B cell (primary cell): ENCODE measurements around the gene GRM2. TPM values are rescaled to one million over a fixed set of nuclear protein-coding genes. Genes with fewer than 3 reads are reported as not detected.

ENCODE experiments used
- ATAC-seq: fragments of 200-7000 bp; cut with Tn5 transposase; one replicate; pipeline ENCODE4 v1.10.0; 2021; ENCODE audit warnings: low read depth, mild to moderate bottlenecking, moderate number of reproducible peaks, moderate library complexity
- CTCF ChIA-PET: fragments of 350-600 bp; sonication (Branson Sonifier 250); formaldehyde crosslinking; loops from one replicate; lab custom pipeline; 2021; ENCODE audit warnings: antibody characterized with exemption, inconsistent platforms; lab: Charles Lee
- POLR2A ChIA-PET: fragments of 350-600 bp; sonication (Branson Sonifier 250); formaldehyde crosslinking; loops from one replicate; lab custom pipeline; 2021; ENCODE audit warnings: antibody characterized with exemption; lab: Charles Lee
- DNase-seq: peaks from one replicate; pipeline ENCODE4 v3.0.0; 2013
- H2AFZ ChIP-seq: 2 replicates; pipeline ENCODE4 v1.6.1; 2012; ENCODE audit warnings: mild to moderate bottlenecking, low read depth, low read length; ENCODE audit not compliant: insufficient read depth, poor library complexity, severe bottlenecking
- H3K27ac ChIP-seq, 2 donors: 1 replicate in 1 of 2; 2 replicates in 1 of 2; pipeline ENCODE4 v1.5.1; 2012 to 2013; ENCODE audit warnings: low read length in 2 of 2, mild to moderate bottlenecking in 2 of 2, moderate library complexity in 1 of 2
- H3K27me3 ChIP-seq, 4 experiments: fragments of 200-600 bp in 1 of 4; sonication (generic) in 1 of 4; replicated peaks in 1 of 4; 1 replicate in 2 of 4; 2 replicates in 2 of 4; pipeline versions ENCODE4 v1.6.1 to v1.7.0; 2013 to 2016; ENCODE audit warnings: low read length in 3 of 4, mild to moderate bottlenecking in 2 of 4, mixed read lengths in 1 of 4, moderate library complexity in 1 of 4; ENCODE audit not compliant: insufficient read depth in 4 of 4, control insufficient read depth in 3 of 4; ENCODE audit errors: control extremely low read depth in 1 of 4
- H3K36me3 ChIP-seq, 2 experiments: replicated peaks in 1 of 2; 1 replicate in 1 of 2; 2 replicates in 1 of 2; pipeline versions ENCODE4 v1.6.1 to v1.7.1; 2013; ENCODE audit warnings: low read length in 1 of 2; ENCODE audit not compliant: insufficient read depth in 2 of 2, control insufficient read depth in 1 of 2; ENCODE audit errors: control extremely low read depth in 1 of 2, extremely low read depth in 1 of 2
- H3K4me1 ChIP-seq, 2 donors: fragments of 200-600 bp in 1 of 2; sonication (generic) in 1 of 2; 1 replicate in 1 of 2; 2 replicates in 1 of 2; pipeline versions ENCODE4 v1.5.1 to v1.6.1; 2013 to 2017; ENCODE audit warnings: low read length in 2 of 2; ENCODE audit not compliant: control insufficient read depth in 2 of 2, insufficient read depth in 2 of 2
- H3K4me2 ChIP-seq: replicated peaks from 2 replicates; pipeline ENCODE3; 2012; ENCODE audit warnings: mild to moderate bottlenecking, low read depth, low read length; ENCODE audit not compliant: poor library complexity, severe bottlenecking
- H3K4me3 ChIP-seq, 5 experiments: fragments of 200-600 bp in 1 of 5; sonication (generic) in 1 of 5; 1 replicate in 3 of 5; 2 replicates in 2 of 5; pipeline versions ENCODE4 v1.5.1 to v1.7.0; 2011 to 2016; ENCODE audit warnings: low read length in 4 of 5, mild to moderate bottlenecking in 4 of 5, low read depth in 2 of 5, control low read depth in 1 of 5, moderate library complexity in 1 of 5; ENCODE audit not compliant: insufficient read depth in 1 of 5; ENCODE audit errors: control extremely low read depth in 1 of 5, extremely low read depth in 1 of 5
- H3K79me2 ChIP-seq: fragments of 200-600 bp; sonication (generic); one replicate; pipeline ENCODE4 v1.6.0; 2016; ENCODE audit warnings: low read length; ENCODE audit not compliant: control insufficient read depth, insufficient read depth
- H3K9ac ChIP-seq: fragments of 200-600 bp; sonication (generic); 2 replicates; pipeline ENCODE4 v1.6.1; 2017; ENCODE audit warnings: mild to moderate bottlenecking, low read length, moderate library complexity
- H3K9me3 ChIP-seq, 3 donors: one replicate each; pipeline versions ENCODE4 v1.6.1 to v1.7.1; 2013; ENCODE audit warnings: low read length in 2 of 3; ENCODE audit not compliant: control insufficient read depth in 2 of 3, insufficient read depth in 1 of 3; ENCODE audit errors: control extremely low read depth in 1 of 3
- H4K20me1 ChIP-seq: 2 replicates; pipeline ENCODE4 v1.6.0; 2012; ENCODE audit warnings: mild to moderate bottlenecking, low read length; ENCODE audit not compliant: insufficient read depth, control insufficient read depth, poor library complexity, severe bottlenecking
- H3K27ac Mint-ChIP-seq: one replicate; pipeline ENCODE4 v1.8.0; 2021; ENCODE audit warnings: mixed read lengths
- H3K27me3 Mint-ChIP-seq: one replicate; pipeline ENCODE4 v1.8.0; 2021; ENCODE audit warnings: mixed read lengths
- H3K4me1 Mint-ChIP-seq: one replicate; pipeline ENCODE4 v1.8.0; 2021; ENCODE audit warnings: mixed read lengths
- H3K4me3 Mint-ChIP-seq: one replicate; pipeline ENCODE4 v1.8.0; 2021; ENCODE audit warnings: mixed read lengths
- H3K9me3 Mint-ChIP-seq: one replicate; pipeline ENCODE4 v1.8.0; 2022; ENCODE audit warnings: mixed read lengths; ENCODE audit not compliant: insufficient read depth
- EZH2 ChIP-seq: IDR thresholded peaks from 2 replicates; pipeline ENCODE4 v1.6.1; 2012; ENCODE audit warnings: borderline replicate concordance, low read depth, mild to moderate bottlenecking, moderate library complexity, low read length; ENCODE audit not compliant: insufficient read depth, poor library complexity, severe bottlenecking
- intact Hi-C: fragments of 100-400 bp; cut with micrococcal nuclease; formaldehyde crosslinking; loops from one replicate; pipeline ENCODE4 v1.10.0; 2022
- polyA plus RNA-seq: library from polyadenylated mRNA; depleted of rRNA; stranded (reverse); fragments of >200 nt; gene quantifications from 2 replicates; pipeline ENCODE4 v1.2.3, GENCODE V29; 2012
- total RNA-seq, 2 donors: library from RNA; stranded (reverse); fragments of 120-200 nt in 1 of 2; gene quantifications; 1 replicate in 1 of 2; 2 replicates in 1 of 2; pipeline versions ENCODE4 v1.2.3 to v1.2.4, GENCODE V29; 2013 to 2022
- TF ChIP-seq, protein P1 (sequence below): fragments of 200-600 bp; IDR thresholded peaks from one replicate; pipeline ENCODE4 v1.8.0; 2022; ENCODE audit warnings: antibody characterized with exemption, mild to moderate bottlenecking

The GRM2 gene
- total and polyA plus RNA-seq, 2 donors (not counting 1 experiment from before 2014, with no cell fraction given), result 0.86 to 2.8 TPM

DNA sequence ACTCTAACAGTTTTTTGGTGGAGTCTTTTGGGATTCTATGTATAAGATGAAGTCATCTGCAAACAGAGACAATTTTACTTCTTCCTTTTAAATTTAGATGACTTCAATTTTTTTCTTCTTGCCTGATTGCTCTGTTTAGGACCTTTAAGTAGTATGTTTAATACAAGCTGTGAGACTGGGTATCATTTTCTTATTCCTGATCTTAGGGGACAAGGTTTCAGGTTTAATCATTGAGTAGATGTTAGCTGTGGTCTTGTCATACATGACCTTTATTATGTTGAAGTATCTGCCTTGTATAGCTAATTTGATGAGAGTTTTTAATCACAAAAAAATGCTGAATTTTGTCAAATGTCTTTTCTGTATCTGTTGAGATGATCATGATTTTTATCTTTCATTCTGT lies 20.6 kb downstream of the GRM2 start:
- TF ChIP-seq, protein P1, sequence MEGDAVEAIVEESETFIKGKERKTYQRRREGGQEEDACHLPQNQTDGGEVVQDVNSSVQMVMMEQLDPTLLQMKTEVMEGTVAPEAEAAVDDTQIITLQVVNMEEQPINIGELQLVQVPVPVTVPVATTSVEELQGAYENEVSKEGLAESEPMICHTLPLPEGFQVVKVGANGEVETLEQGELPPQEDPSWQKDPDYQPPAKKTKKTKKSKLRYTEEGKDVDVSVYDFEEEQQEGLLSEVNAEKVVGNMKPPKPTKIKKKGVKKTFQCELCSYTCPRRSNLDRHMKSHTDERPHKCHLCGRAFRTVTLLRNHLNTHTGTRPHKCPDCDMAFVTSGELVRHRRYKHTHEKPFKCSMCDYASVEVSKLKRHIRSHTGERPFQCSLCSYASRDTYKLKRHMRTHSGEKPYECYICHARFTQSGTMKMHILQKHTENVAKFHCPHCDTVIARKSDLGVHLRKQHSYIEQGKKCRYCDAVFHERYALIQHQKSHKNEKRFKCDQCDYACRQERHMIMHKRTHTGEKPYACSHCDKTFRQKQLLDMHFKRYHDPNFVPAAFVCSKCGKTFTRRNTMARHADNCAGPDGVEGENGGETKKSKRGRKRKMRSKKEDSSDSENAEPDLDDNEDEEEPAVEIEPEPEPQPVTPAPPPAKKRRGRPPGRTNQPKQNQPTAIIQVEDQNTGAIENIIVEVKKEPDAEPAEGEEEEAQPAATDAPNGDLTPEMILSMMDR, result no peak
- no peak for TF ChIP-seq EZH2
- no peak overlapping the region for H3K4me2 ChIP-seq
- no peaks in the 10 kb centered on the region for H3K4me1 ChIP-seq
- H3K4me3 ChIP-seq, result no peak overlapping the region
- H3K27me3 ChIP-seq, result no peaks in the 10 kb centered on the region
- H3K4me1 Mint-ChIP-seq, result no peaks in the 10 kb centered on the region
- H3K4me3 Mint-ChIP-seq, result no peak overlapping the region
- H4K20me1 ChIP-seq, result no peaks in the 10 kb centered on the region
- no peaks in the 10 kb centered on the region for H3K9me3 Mint-ChIP-seq
- ChIA-PET POLR2A (no interaction called here), CTCF (no interaction called here)
- no peaks in the 10 kb centered on the region for H3K36me3 ChIP-seq
- H3K27ac ChIP-seq, result no peak overlapping the region
- no peaks in the 10 kb centered on the region for H3K9me3 ChIP-seq
- H3K27ac Mint-ChIP-seq, result no peak overlapping the region
- H3K79me2 ChIP-seq, result no peaks in the 10 kb centered on the region
- H3K9ac ChIP-seq, result no peak overlapping the region
- no peak overlapping the region for H2AFZ ChIP-seq
- DNase-seq (no peak), ATAC-seq (no peak)
- peaks cover 4% of the 10 kb centered on the region for H3K27me3 Mint-ChIP-seq
- intact Hi-C loops, result no loop called here

DNA sequence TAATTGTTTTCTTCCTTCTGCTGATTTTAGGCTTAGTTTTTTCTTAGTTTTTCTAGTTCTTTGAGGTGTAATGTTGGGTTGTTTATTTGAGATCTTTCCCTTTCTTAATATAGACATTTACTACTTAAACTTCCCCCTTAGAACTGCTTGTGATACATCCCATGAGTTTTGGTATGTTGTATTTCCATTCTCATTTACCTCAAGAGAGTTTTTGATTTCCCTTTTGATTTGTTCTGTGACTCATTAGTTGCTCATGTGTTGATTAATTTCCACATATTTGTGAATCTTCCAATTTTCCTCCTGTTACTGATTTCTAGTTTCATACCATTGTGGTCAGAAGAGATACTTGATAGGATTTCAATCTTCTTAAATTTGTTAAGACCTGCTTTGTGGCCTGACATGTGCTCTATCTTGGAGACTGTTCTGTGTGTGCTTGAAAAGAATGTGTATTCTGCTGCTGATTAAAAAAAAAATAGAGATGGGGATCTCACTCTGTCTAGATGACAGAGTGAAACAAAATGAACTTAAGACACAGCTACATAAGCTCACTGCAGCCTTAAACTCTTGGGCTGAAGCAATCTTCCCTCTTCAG lies 22.3 kb downstream of the GRM2 start:
- intact Hi-C loops, result no loop called here
- DNase-seq, result no peak
- Histone ChIP-seq H3K9me3 (peaks cover 0 to 3% (median 1%) of the 10 kb centered on the region in 3 donors), H3K4me2 (no peak overlapping the region), H3K27me3 (no peaks in the 10 kb centered on the region), H2AFZ (no peak overlapping the region), H3K9ac (no peak overlapping the region), H3K36me3 (no peaks in the 10 kb centered on the region), H3K27ac (no peak overlapping the region), H3K4me1 (no peaks in the 10 kb centered on the region), H3K4me3 (no peak overlapping the region), H4K20me1 (no peaks in the 10 kb centered on the region), H3K79me2 (no peaks in the 10 kb centered on the region)
- TF ChIP-seq, protein P1, result no peak
- no peak for TF ChIP-seq EZH2
- Mint-ChIP-seq H3K4me1 (no peaks in the 10 kb centered on the region), H3K27me3 (peaks cover 16% of the 10 kb centered on the region), H3K27ac (no peak overlapping the region), H3K4me3 (no peak overlapping the region), H3K9me3 (no peaks in the 10 kb centered on the region)
- ATAC-seq, result no peak
- CTCF ChIA-PET, result no interaction called here
- POLR2A ChIA-PET, result no interaction called here
